Neuronal stem cell (in vitro differentiated cells): ENCODE results near the gene COL6A3. TPM values are rescaled to one million over a fixed set of nuclear protein-coding genes. Genes with fewer than 3 reads are reported as not detected.

Experiments used
- DNase-seq: peaks from one replicate; pipeline ENCODE4 v3.0.0-alpha.2; 2013; ENCODE audit warnings: low spot score
- H2AFZ ChIP-seq: one replicate; pipeline ENCODE4 v1.6.1; 2013; ENCODE audit warnings: mild to moderate bottlenecking, low read length, inconsistent platforms
- H2AK5ac ChIP-seq: 2 replicates; pipeline ENCODE4 v1.6.1; 2013; ENCODE audit warnings: low read depth, mild to moderate bottlenecking, inconsistent platforms, low read length, moderate library complexity, mixed read lengths
- H2BK120ac ChIP-seq: 2 replicates; pipeline ENCODE4 v1.6.1; 2013; ENCODE audit warnings: low read depth, mild to moderate bottlenecking, inconsistent platforms, low read length, moderate library complexity, mixed read lengths
- H2BK12ac ChIP-seq: one replicate; pipeline ENCODE4 v1.6.1; 2013; ENCODE audit warnings: low read length, inconsistent platforms
- H2BK15ac ChIP-seq: 2 replicates; pipeline ENCODE4 v1.6.1; 2013; ENCODE audit warnings: mild to moderate bottlenecking, low read length, inconsistent platforms, mixed read lengths
- H2BK5ac ChIP-seq: one replicate; pipeline ENCODE4 v1.6.1; 2013; ENCODE audit warnings: inconsistent platforms, mild to moderate bottlenecking, low read length, moderate library complexity
- H3K14ac ChIP-seq: one replicate; pipeline ENCODE4 v1.6.1; 2013; ENCODE audit warnings: low read length, inconsistent platforms
- H3K18ac ChIP-seq: 2 replicates; pipeline ENCODE4 v1.6.1; 2013; ENCODE audit warnings: low read length, inconsistent platforms
- H3K23ac ChIP-seq: 2 replicates; pipeline ENCODE4 v1.6.1; 2013; ENCODE audit warnings: low read depth, mild to moderate bottlenecking, mixed read lengths, low read length, inconsistent platforms; ENCODE audit not compliant: poor library complexity
- H3K27ac ChIP-seq: replicated peaks from 3 replicates; pipeline ENCODE4 v1.5.1; 2013; ENCODE audit warnings: low read length, inconsistent platforms
- H3K27me3 ChIP-seq, 3 experiments: 2 replicates each; pipeline ENCODE4 v1.6.1; 2013; ENCODE audit warnings: low read length in 3 of 3, mild to moderate bottlenecking in 2 of 3, inconsistent platforms in 1 of 3, low read depth in 1 of 3, mixed read lengths in 1 of 3, moderate library complexity in 1 of 3; ENCODE audit not compliant: control insufficient read depth in 3 of 3, insufficient read depth in 3 of 3
- H3K36me3 ChIP-seq, 2 donors: replicated peaks in 1 of 2; 2 replicates each; pipeline ENCODE4 v1.6.1; 2013; ENCODE audit warnings: low read length in 2 of 2; ENCODE audit not compliant: control insufficient read depth in 2 of 2, insufficient read depth in 2 of 2
- H3K4ac ChIP-seq: 2 replicates; pipeline ENCODE4 v1.6.1; 2013; ENCODE audit warnings: inconsistent platforms, mild to moderate bottlenecking, low read length, moderate library complexity
- H3K4me1 ChIP-seq, 2 donors: 1 replicate in 1 of 2; 2 replicates in 1 of 2; pipeline ENCODE4 v1.6.1; 2013; ENCODE audit warnings: low read length in 2 of 2, low read depth in 1 of 2; ENCODE audit not compliant: control insufficient read depth in 2 of 2, insufficient read depth in 1 of 2
- H3K4me2 ChIP-seq: one replicate; pipeline ENCODE4 v1.6.1; 2013; ENCODE audit warnings: mild to moderate bottlenecking, low read length, inconsistent platforms; ENCODE audit not compliant: insufficient read depth, poor library complexity, severe bottlenecking
- H3K4me3 ChIP-seq, 2 donors: 2 replicates each; pipeline ENCODE4 v1.5.1; 2013; ENCODE audit warnings: low read length in 2 of 2, mild to moderate bottlenecking in 2 of 2, inconsistent platforms in 1 of 2, moderate library complexity in 1 of 2
- H3K79me1 ChIP-seq: one replicate; pipeline ENCODE4 v1.6.1; 2013; ENCODE audit warnings: low read depth, mild to moderate bottlenecking, inconsistent platforms, low read length, moderate library complexity
- H3K9ac ChIP-seq: one replicate; pipeline ENCODE4 v1.6.1; 2013; ENCODE audit warnings: mild to moderate bottlenecking, low read depth, low read length, inconsistent platforms; ENCODE audit not compliant: poor library complexity
- H3K9me3 ChIP-seq, 2 donors: replicated peaks in 1 of 2; 2 replicates each; pipeline versions ENCODE3 to v1.6.1; 2013; ENCODE audit warnings: low read length in 2 of 2, mild to moderate bottlenecking in 2 of 2, inconsistent platforms in 1 of 2, low read depth in 1 of 2, mixed read lengths in 1 of 2, moderate library complexity in 1 of 2; ENCODE audit not compliant: control insufficient read depth in 2 of 2, insufficient read depth in 1 of 2
- H4K8ac ChIP-seq: one replicate; pipeline ENCODE4 v1.6.1; 2013; ENCODE audit warnings: low read depth, mild to moderate bottlenecking, inconsistent platforms, low read length, moderate library complexity
- H4K91ac ChIP-seq: one replicate; pipeline ENCODE4 v1.6.1; 2013; ENCODE audit warnings: low read length, low read depth, mild to moderate bottlenecking, inconsistent platforms; ENCODE audit not compliant: poor library complexity
- WGBS, 2 donors: extraction: QIAGEN DNeasy Blood & Tissue Kit; methylation state at CpG; one replicate each; pipeline ENCODE4 v1.1.7; 2013; ENCODE audit warnings: missing lambda C conversion rate in 2 of 2, mixed read lengths in 1 of 2; ENCODE audit not compliant: insufficient read length in 2 of 2, insufficient replicate concordance in 1 of 2; ENCODE audit errors: extremely low coverage in 2 of 2; 5-methylcytosine and 5-hydroxymethylcytosine counted together
- polyA plus RNA-seq, 2 experiments: library from polyadenylated mRNA; stranded (reverse); fragments of 200-250 nt; gene quantifications; one replicate each; pipeline ENCODE4 v1.2.3, GENCODE V29; 2013

COL6A3 gene
- polyA plus RNA-seq (2013, experiment 1 of 2): 0.07 TPM
- 0.08 TPM for polyA plus RNA-seq (2013, experiment 2 of 2)

- no peak within 1 kb of the TSS for H2AFZ ChIP-seq
- H2BK12ac ChIP-seq: no peak within 1 kb of the TSS
- no peak within 1 kb of the TSS for H3K9ac ChIP-seq
- no peak within 1 kb of the TSS for H4K8ac ChIP-seq
- no peak within 1 kb of the TSS for H3K4ac ChIP-seq
- H3K4me3 ChIP-seq: no peak within 1 kb of the TSS
- H2BK15ac ChIP-seq: no peak within 1 kb of the TSS
- no peaks in the 10 kb centered on the region for H3K36me3 ChIP-seq
- WGBS, 2 donors: no CpG with 5 or more reads among the region's 16 CpGs
- no peak within 1 kb of the TSS for H4K91ac ChIP-seq
- no peak within 1 kb of the TSS for H2BK120ac ChIP-seq
- H3K23ac ChIP-seq: no peak within 1 kb of the TSS
- H3K79me1 ChIP-seq: no peaks in the 10 kb centered on the region
- no peak within 1 kb of the TSS for H3K18ac ChIP-seq
- H3K4me1 ChIP-seq: no peaks in the 10 kb centered on the region
- H3K27ac ChIP-seq: no peak within 1 kb of the TSS
- H3K9me3 ChIP-seq: no peaks in the 10 kb centered on the region
- no peak for DNase-seq
- H3K4me2 ChIP-seq: no peak within 1 kb of the TSS
- H3K14ac ChIP-seq: no peak within 1 kb of the TSS
- H2BK5ac ChIP-seq: no peak within 1 kb of the TSS
- H3K27me3 ChIP-seq: peaks cover 0 to 29% (median 0%) of the 10 kb centered on the region in 3 experiments
- H2AK5ac ChIP-seq: no peak within 1 kb of the TSS
Observed at GRCh38 chr2:237413777-237414661, at the start of gene COL6A3. TSS of gene COL6A3 (minus strand) at chr2:237414164. CDS start at chr2:237396817, 17,347 bp downstream.

- Histone ChIP-seq H3K4me3 (no peak overlapping the region), H3K27ac (no peak overlapping the region), H2BK15ac (no peak overlapping the region), H3K4me2 (no peak overlapping the region), H2AFZ (no peak overlapping the region), H3K23ac (no peak overlapping the region), H3K4ac (no peak overlapping the region), H3K9me3 (no peaks in the 10 kb centered on the region), H3K4me1 (no peaks in the 10 kb centered on the region), H3K79me1 (no peaks in the 10 kb centered on the region), H2BK5ac (no peak overlapping the region), H3K9ac (no peak overlapping the region), H4K8ac (no peak overlapping the region), H4K91ac (no peak overlapping the region), H3K36me3 (no peaks in the 10 kb centered on the region), H2AK5ac (no peak overlapping the region), H3K14ac (no peak overlapping the region), H2BK12ac (no peak overlapping the region), H2BK120ac (no peak overlapping the region), H3K27me3 (no peaks in the 10 kb centered on the region), H3K18ac (no peak overlapping the region)
- no peak for DNase-seq
- WGBS, 2 donors: no CpG with 5 or more reads among the region's 3 CpGs
Observed at GRCh38 chr2:237459741-237460174, 45.8 kb upstream of the COL6A3 start.

- no peak for DNase-seq
- H3K27ac ChIP-seq: no peak overlapping the region
- no peak overlapping the region for H3K18ac ChIP-seq
- no peak overlapping the region for H4K91ac ChIP-seq
- H2BK15ac ChIP-seq: no peak overlapping the region
- no CpG with 5 or more reads among the region's 4 CpGs for WGBS, 2 donors
- H2BK120ac ChIP-seq: no peak overlapping the region
- H3K36me3 ChIP-seq: no peaks in the 10 kb centered on the region
- no peak overlapping the region for H3K4me3 ChIP-seq
- H2BK5ac ChIP-seq: no peak overlapping the region
- H3K9ac ChIP-seq: no peak overlapping the region
- H3K14ac ChIP-seq: no peak overlapping the region
- no peaks in the 10 kb centered on the region for H3K27me3 ChIP-seq
- no peak overlapping the region for H4K8ac ChIP-seq
- H3K4me1 ChIP-seq: no peaks in the 10 kb centered on the region
- H2BK12ac ChIP-seq: no peak overlapping the region
- H2AFZ ChIP-seq: no peak overlapping the region
- H3K4ac ChIP-seq: no peak overlapping the region
- no peaks in the 10 kb centered on the region for H3K79me1 ChIP-seq
- H3K4me2 ChIP-seq: no peak overlapping the region
- H3K9me3 ChIP-seq: no peaks in the 10 kb centered on the region
- no peak overlapping the region for H3K23ac ChIP-seq
- no peak overlapping the region for H2AK5ac ChIP-seq
Observed at GRCh38 chr2:237459226-237459625, 45.3 kb upstream of the COL6A3 start.

- no peak overlapping the region for H2AK5ac ChIP-seq
- no peaks in the 10 kb centered on the region for H3K4me1 ChIP-seq
- H3K27me3 ChIP-seq: no peaks in the 10 kb centered on the region
- no peak overlapping the region for H2BK120ac ChIP-seq
- WGBS, 2 donors: no CpG with 5 or more reads among the region's 1 CpG
- no peak overlapping the region for H3K23ac ChIP-seq
- no peak overlapping the region for H3K27ac ChIP-seq
- no peak overlapping the region for H3K4me2 ChIP-seq
- no peak overlapping the region for H3K4me3 ChIP-seq
- H4K8ac ChIP-seq: no peak overlapping the region
- H3K79me1 ChIP-seq: no peaks in the 10 kb centered on the region
- no peak overlapping the region for H2BK15ac ChIP-seq
- no peak overlapping the region for H2AFZ ChIP-seq
- no peak overlapping the region for H3K9ac ChIP-seq
- DNase-seq: no peak
- no peak overlapping the region for H2BK5ac ChIP-seq
- no peaks in the 10 kb centered on the region for H3K36me3 ChIP-seq
- no peak overlapping the region for H3K4ac ChIP-seq
- no peak overlapping the region for H2BK12ac ChIP-seq
- H3K14ac ChIP-seq: no peak overlapping the region
- H3K18ac ChIP-seq: no peak overlapping the region
- H4K91ac ChIP-seq: no peak overlapping the region
- no peaks in the 10 kb centered on the region for H3K9me3 ChIP-seq
Observed at GRCh38 chr2:237458519-237458918, 44.6 kb upstream of the COL6A3 start.
